ENCODE measurements around the gene ZBTB12. TPM values are rescaled to one million over a fixed set of nuclear protein-coding genes. Genes with fewer than 3 reads are reported as not detected.

ZBTB12 gene
- total and polyA plus RNA-seq, 7 donors = 0.83 to 4.3 (median 1.2) TPM

- H3K4me1 ChIP-seq = peaks cover 0 to 23% (median 20%) of the 10 kb centered on the region in 4 donors
- TF ChIP-seq EP300 (IDR thresholded peaks at IDR 0.05) (no peak), CTCF (IDR thresholded peaks at IDR 0.05) (no peak), POLR2AphosphoS5 (IDR thresholded peaks at IDR 0.05) (no peak), POLR2A (IDR thresholded peaks at IDR 0.05) (no peak)
- H3K36me3 ChIP-seq = peaks cover 0 to 19% (median 10%) of the 10 kb centered on the region in 4 donors
- H3K27me3 ChIP-seq = no peaks in the 10 kb centered on the region
- intact Hi-C loops (cut with DNase I) = no loop called here
- no peak overlapping the region for H3K4me3 ChIP-seq
- H3K27ac ChIP-seq = no peak overlapping the region
- no peak for DNase-seq
- no peaks in the 10 kb centered on the region for H3K9me3 ChIP-seq
- WGBS, 2 donors = 91 to 95% methylated on average over 4 of the region's 4 CpGs
Measured at GRCh38 chr6:31947864-31948263, 46.0 kb upstream of the ZBTB12 start.

DNA sequence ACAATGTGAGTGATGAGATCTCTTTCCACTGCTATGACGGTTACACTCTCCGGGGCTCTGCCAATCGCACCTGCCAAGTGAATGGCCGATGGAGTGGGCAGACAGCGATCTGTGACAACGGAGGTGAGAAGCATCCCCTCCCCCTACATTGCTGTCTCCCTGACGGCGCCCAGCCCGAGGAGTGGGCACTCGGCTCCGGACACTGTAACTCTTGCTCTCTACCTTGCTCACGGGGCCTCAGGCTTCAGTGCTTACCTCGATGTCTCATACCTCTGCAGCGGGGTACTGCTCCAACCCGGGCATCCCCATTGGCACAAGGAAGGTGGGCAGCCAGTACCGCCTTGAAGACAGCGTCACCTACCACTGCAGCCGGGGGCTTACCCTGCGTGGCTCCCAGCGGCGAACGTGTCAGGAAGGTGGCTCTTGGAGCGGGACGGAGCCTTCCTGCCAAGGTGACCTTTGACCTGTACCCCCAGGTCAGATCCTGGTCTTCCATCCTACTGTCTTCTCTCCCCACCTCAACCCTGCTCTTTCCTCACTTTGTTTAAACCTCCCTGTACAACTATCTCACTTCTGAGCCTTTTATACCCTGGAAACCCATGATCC is 45.3 kb upstream of the ZBTB12 start:
- H3K36me3 ChIP-seq = peaks cover 0 to 12% (median 8%) of the 10 kb centered on the region in 4 donors
- 91 to 93% methylated on average over 24 of the region's 24 CpGs for WGBS, 2 donors
- H3K4me1 ChIP-seq = peaks cover 0 to 23% (median 20%) of the 10 kb centered on the region in 4 donors
- H3K4me3 ChIP-seq = no peak overlapping the region
- intact Hi-C loops (cut with DNase I) = no loop called here
- no peaks in the 10 kb centered on the region for H3K27me3 ChIP-seq
- no peaks in the 10 kb centered on the region for H3K9me3 ChIP-seq
- TF ChIP-seq POLR2A (IDR thresholded peaks at IDR 0.05) (no peak), EP300 (IDR thresholded peaks at IDR 0.05) (no peak), POLR2AphosphoS5 (IDR thresholded peaks at IDR 0.05) (no peak), CTCF (IDR thresholded peaks at IDR 0.05) (no peak)
- H3K27ac ChIP-seq = no peak overlapping the region
- DNase-seq = no peak

GRCh38 chr6:31946370-31946885 is 44.5 kb upstream of the ZBTB12 start:
- peak overlapping the region in 3 of 4 donors; percentile 20 to 22 (median 22) for H3K4me3 ChIP-seq
- H3K27me3 ChIP-seq = no peaks in the 10 kb centered on the region
- intact Hi-C loops (cut with DNase I) = no loop called here
- H3K9me3 ChIP-seq = no peaks in the 10 kb centered on the region
- peak overlapping the region; percentile 79 to 83 (median 82) for H3K27ac ChIP-seq
- peaks cover 0 to 5% (median under 1%) of the 10 kb centered on the region in 4 donors for H3K36me3 ChIP-seq
- peaks cover 0 to 23% (median 20%) of the 10 kb centered on the region in 4 donors for H3K4me1 ChIP-seq
- no peak for DNase-seq
- TF ChIP-seq POLR2AphosphoS5 (IDR thresholded peaks at IDR 0.05) = no peak
- TF ChIP-seq EP300 (IDR thresholded peaks at IDR 0.05) = no peak
- TF ChIP-seq POLR2A (IDR thresholded peaks at IDR 0.05) = no peak
- TF ChIP-seq CTCF (IDR thresholded peaks at IDR 0.05) = no peak
- WGBS, 2 donors = 74 to 76% methylated on average over 11 of the region's 11 CpGs

- DNase-seq = peak; percentile 93
- H3K27me3 ChIP-seq = no peaks in the 10 kb centered on the region
- WGBS, 2 donors = 10 to 38% methylated on average over 11 of the region's 11 CpGs
- no peaks in the 10 kb centered on the region for H3K9me3 ChIP-seq
- no peaks in the 10 kb centered on the region for H3K36me3 ChIP-seq
- H3K4me1 ChIP-seq = peaks cover 0 to 23% (median 20%) of the 10 kb centered on the region in 4 donors
- H3K27ac ChIP-seq = peak within 1 kb of the TSS; percentile 79 to 83 (median 82)
- no peak for TF ChIP-seq EP300 (IDR thresholded peaks at IDR 0.05)
- TF ChIP-seq CTCF (IDR thresholded peaks at IDR 0.05) = no peak
- TF ChIP-seq POLR2AphosphoS5 (IDR thresholded peaks at IDR 0.05) = peak in 3 of 4 donors; percentile 10 to 56 (median 39)
- intact Hi-C loops (cut with DNase I) = no loop called here
- peak within 1 kb of the TSS in 3 of 4 donors; percentile 20 to 22 (median 22) for H3K4me3 ChIP-seq
Measured at GRCh38 chr6:31945507-31946369, 43.9 kb upstream of the ZBTB12 start, which contains the start of gene CFB. CFB (plus strand) TSS chr6:31946095; CDS start chr6:31946222, 127 bp downstream.
